GM12878 (cell line): ENCODE data around the gene TICRR. TPM values are rescaled to one million over a fixed set of nuclear protein-coding genes. Genes with fewer than 3 reads are reported as not detected.

ENCODE experiments used
- ATAC-seq: fragments of 200-7000 bp; cut with Tn5 transposase; 3 replicates; pipeline ENCODE4 v1.9.1; 2020; ENCODE audit warnings: mild to moderate bottlenecking, moderate library complexity
- BruUV-seq: library from RNA; stranded (reverse); fragments of 400-500 nt; replicated peaks from 2 replicates; lab custom pipeline; 2021; lab: Mats Ljungman, UMichigan
- CTCF ChIA-PET: fragments of 300-600 bp; sonication (Branson Sonifier 250); formaldehyde crosslinking; extraction: SDS; loops from one replicate; lab custom pipeline; 2021; ENCODE audit warnings: inconsistent platforms; lab: Yijun Ruan, JAX
- POLR2A ChIA-PET: fragments of 350-600 bp; formaldehyde crosslinking; extraction: SDS; loops from one replicate; lab custom pipeline; 2021; ENCODE audit warnings: inconsistent platforms; lab: Charles Lee
- RAD21 ChIA-PET: fragments of 300-600 bp; sonication (Branson Sonifier 250); formaldehyde crosslinking; loops from one replicate; lab custom pipeline; 2023; ENCODE audit warnings: antibody characterized with exemption; ENCODE audit not compliant: unreplicated experiment; lab: Charles Lee
- SMC1A ChIA-PET: fragments of 300-600 bp; sonication (Branson Sonifier 250); formaldehyde crosslinking; loops from one replicate; lab custom pipeline; 2023; ENCODE audit not compliant: unreplicated experiment, uncharacterized antibody; lab: Charles Lee
- DNase-seq: peaks from one replicate; pipeline ENCODE4 v3.0.0-alpha.2; 2011; ENCODE audit warnings: low read depth, low spot score
- FAIRE-seq: peaks from 3 replicates; lab custom pipeline; 2011; peaks lifted over from hg19 to GRCh38; lab: Jason Lieb, UNC
- H2AFZ ChIP-seq: 2 replicates; pipeline ENCODE4 v1.6.0; 2011; ENCODE audit warnings: low read depth, low read length, control low read depth; ENCODE audit not compliant: control insufficient read depth
- H3K27ac ChIP-seq: 2 replicates; pipeline ENCODE4 v1.5.1; 2011; ENCODE audit warnings: control low read depth; ENCODE audit not compliant: control insufficient read depth, insufficient read depth
- H3K27me3 ChIP-seq, 2 experiments: replicated peaks in 1 of 2; 2 replicates each; pipeline versions ENCODE4 v1.6.0 to v1.6.1; 2011; ENCODE audit warnings: low read length in 1 of 2; ENCODE audit not compliant: control insufficient read depth in 2 of 2, insufficient read depth in 2 of 2
- H3K36me3 ChIP-seq, 2 experiments: 2 replicates each; pipeline ENCODE4 v1.5.1; 2011; ENCODE audit warnings: low read length in 1 of 2; ENCODE audit not compliant: control insufficient read depth in 2 of 2, insufficient read depth in 2 of 2
- H3K4me1 ChIP-seq: 2 replicates; pipeline ENCODE4 v1.6.1; 2011; ENCODE audit warnings: mild to moderate bottlenecking, low read length, moderate library complexity, mixed read lengths; ENCODE audit not compliant: control insufficient read depth, insufficient read depth
- H3K4me2 ChIP-seq: 2 replicates; pipeline ENCODE4 v1.6.0; 2011; ENCODE audit warnings: control low read depth; ENCODE audit not compliant: control insufficient read depth, insufficient read depth
- H3K4me3 ChIP-seq: fragments of 200-600 bp; sonication (generic); 2 replicates; pipeline ENCODE4 v1.5.1; 2016
- H3K79me2 ChIP-seq: 2 replicates; pipeline ENCODE4 v1.6.0; 2011; ENCODE audit warnings: low read length; ENCODE audit not compliant: control insufficient read depth, insufficient read depth
- H3K9ac ChIP-seq: 2 replicates; pipeline ENCODE4 v1.8.0; 2011; ENCODE audit warnings: low read length, control low read depth, mixed read lengths; ENCODE audit not compliant: control insufficient read depth, insufficient read depth
- H3K9me3 ChIP-seq: replicated peaks from 3 replicates; pipeline ENCODE4 v1.5.1; 2011; ENCODE audit warnings: mild to moderate bottlenecking, low read length; ENCODE audit not compliant: control insufficient read depth, insufficient read depth
- H4K20me1 ChIP-seq: 2 replicates; pipeline ENCODE4 v1.6.0; 2011; ENCODE audit not compliant: control insufficient read depth, insufficient read depth
- BHLHE40 ChIP-seq, 2 experiments: fragments of 450-650 bp in 1 of 2; IDR thresholded peaks; 2 replicates each; pipeline ENCODE4 v1.6.1; 2011 to 2017; ENCODE audit warnings: low read depth in 2 of 2, borderline replicate concordance in 1 of 2, improper control_type of control experiment in 1 of 2, low read length in 1 of 2, mild to moderate bottlenecking in 1 of 2
- BRCA1 ChIP-seq: IDR thresholded peaks from 2 replicates; pipeline ENCODE4 v1.6.1; 2011; ENCODE audit warnings: low read depth, low read length, improper control_type of control experiment
- FOXK2 ChIP-seq: fragments of 450-650 bp; IDR thresholded peaks from 2 replicates; pipeline ENCODE4 v1.6.1; 2017; ENCODE audit warnings: mild to moderate bottlenecking, moderate library complexity
- KLF5 ChIP-seq: fragments of 450-650 bp; IDR thresholded peaks from 2 replicates; pipeline ENCODE4 v1.6.1; 2014; ENCODE audit warnings: mild to moderate bottlenecking; ENCODE audit not compliant: partially characterized antibody
- NFIC ChIP-seq: IDR thresholded peaks from 2 replicates; pipeline ENCODE4 v1.6.1; 2012; ENCODE audit warnings: low read depth, mild to moderate bottlenecking, inconsistent platforms, low read length, moderate library complexity
- NR2C2 ChIP-seq: IDR thresholded peaks from 2 replicates; pipeline ENCODE4 v1.6.1; 2011; ENCODE audit warnings: borderline replicate concordance, low read depth; ENCODE audit not compliant: control insufficient read depth, insufficient read length
- NR2F1 ChIP-seq: fragments of 450-650 bp; conservative IDR thresholded peaks from 2 replicates; pipeline ENCODE4 v1.6.1; 2017; ENCODE audit warnings: mild to moderate bottlenecking
- SMC3 ChIP-seq: IDR thresholded peaks from 2 replicates; pipeline ENCODE4 v1.6.1; 2011; ENCODE audit warnings: low read length, improper control_type of control experiment, borderline replicate concordance
- STAT1 ChIP-seq: fragments of 450-650 bp; conservative IDR thresholded peaks from 2 replicates; pipeline ENCODE4 v1.6.1; 2014; ENCODE audit warnings: antibody characterized with exemption, mild to moderate bottlenecking
- TCF3 ChIP-seq: IDR thresholded peaks from 2 replicates; pipeline ENCODE4 v1.6.1; 2012; ENCODE audit warnings: low read depth, mild to moderate bottlenecking, low read length, borderline replicate concordance; ENCODE audit not compliant: insufficient read depth
- ZNF622 ChIP-seq: fragments of 450-650 bp; IDR thresholded peaks from 2 replicates; pipeline ENCODE4 v1.6.1; 2017; ENCODE audit warnings: mild to moderate bottlenecking, inconsistent platforms
- WGBS: methylation state at CpG from one replicate; pipeline ENCODE4 v1.1.6; 2016; ENCODE audit warnings: low lambda C conversion rate; ENCODE audit not compliant: insufficient replicate concordance, insufficient coverage; ENCODE audit errors: missing lambda C conversion rate; 5-methylcytosine and 5-hydroxymethylcytosine counted together
- in situ Hi-C: fragments of 300-500 bp; cut with MboI; formaldehyde crosslinking; loops from 9 replicates; pipeline ENCODE4 v1.14.3; 2018; ENCODE audit warnings: mixed read lengths
- intact Hi-C: fragments of 100-400 bp; cut with micrococcal nuclease; formaldehyde crosslinking; loops from one replicate; pipeline ENCODE4 v1.14.2; 2022; ENCODE audit not compliant: unreplicated experiment
- polyA plus RNA-seq, 11 experiments: library from polyadenylated mRNA; depleted of rRNA in 4 of 11; unstranded in 6 of 11; stranded (reverse) in 5 of 11; fragments of >200 nt; fragmentation: Nextera tagmentation in 4 of 11; fragmentation: Illumina TruSeq in 1 of 11; extraction: Ambion mirVana in 4 of 11; extraction: Trizol in 1 of 11; gene quantifications; 1 replicate in 1 of 11; 2 replicates in 10 of 11; pipeline versions ENCODE4 v1.2.1 to v1.2.3, GENCODE V29; 2011 to 2016; ENCODE audit warnings: inconsistent platforms in 2 of 11, missing spikeins in 2 of 11, low read depth in 1 of 11
- total RNA-seq, 4 experiments: library from RNA; depleted of rRNA in 3 of 4; stranded (reverse); fragments of >200 nt in 3 of 4; fragmentation: Illumina TruSeq in 1 of 4; extraction: Trizol in 1 of 4; gene quantifications; 2 replicates each; pipeline versions ENCODE4 v1.2.1 to v1.2.3, GENCODE V29; 2013 to 2021
- TF ChIP-seq, protein P1 (sequence below): fragments of 450-650 bp; IDR thresholded peaks from 2 replicates; pipeline ENCODE4 v1.6.1; 2017; ENCODE audit warnings: mild to moderate bottlenecking, moderate library complexity
- TF ChIP-seq, protein P2 (sequence below): fragments of 450-650 bp; formaldehyde crosslinking; IDR thresholded peaks from 2 replicates; pipeline ENCODE4 v1.4.0; 2020; ENCODE audit warnings: mild to moderate bottlenecking, moderate library complexity
- TF ChIP-seq, protein P3 (sequence below): IDR thresholded peaks from 2 replicates; pipeline ENCODE4 v1.6.1; 2011; ENCODE audit warnings: low read depth, mild to moderate bottlenecking, low read length, moderate library complexity, borderline replicate concordance; ENCODE audit errors: extremely low read depth

The TICRR gene
- total and polyA plus RNA-seq, 10 of the 15 experiments (the other 5 are each of a cell fraction or from before 2014, with no cell fraction given): 0.58 to 21.5 (median 11.5) TPM

DNA sequence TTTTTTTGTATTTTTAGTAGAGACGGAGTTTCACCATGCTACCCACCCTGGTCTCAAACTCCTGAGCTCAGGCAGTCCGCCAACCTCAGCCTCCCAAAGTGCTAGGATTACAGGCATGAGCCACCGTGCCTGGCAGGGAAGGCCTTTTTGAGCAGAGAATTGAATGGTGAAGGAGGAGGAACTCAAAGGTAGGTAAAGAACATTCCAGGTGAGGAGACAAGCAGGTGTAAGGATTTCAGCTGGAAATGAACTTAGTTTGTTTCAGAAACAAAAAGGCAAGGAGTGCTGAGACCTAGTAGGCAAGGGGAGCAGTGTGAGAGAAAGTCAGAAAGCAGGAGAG, 2.5 kb downstream of the TICRR start:
- Histone ChIP-seq H3K4me2 (peak overlapping the region; percentile 73), H3K27me3 (no peaks in the 10 kb centered on the region), H3K9me3 (no peaks in the 10 kb centered on the region), H2AFZ (peak overlapping the region; percentile 28), H3K4me3 (peak overlapping the region; percentile 80), H3K9ac (peak overlapping the region; percentile 64), H3K4me1 (peaks cover 3% of the 10 kb centered on the region; the same call in 1 of the 2 replicates), H4K20me1 (no peaks in the 10 kb centered on the region), H3K36me3 (peaks cover 2 to 4% of the 10 kb centered on the region in 2 experiments; a peak in 2 of 4 replicates), H3K79me2 (peaks cover 66% of the 10 kb centered on the region), H3K27ac (no peak overlapping the region)
- BruUV-seq: no TSS peak
- SMC1A ChIA-PET: no interaction called here
- intact Hi-C loops (no loop called here), in situ Hi-C loops (loop anchor here (25.0 kb wide), 1 partner anchor 1385 kb away; the partner anchor contains the start of gene RCCD1)
- WGBS: 80% methylated on average over 3 of the region's 3 CpGs
- DNase-seq (no peak), ATAC-seq (no peak), FAIRE-seq (no peak)
- CTCF ChIA-PET: interaction anchor here (1.6 kb wide), 1 partner anchor 15 kb away, joined by 3 read pairs; no protein-coding TSS in a partner anchor
- POLR2A ChIA-PET: interaction anchor here (0.6 kb wide), 1 partner anchor 17 kb away, joined by 3 read pairs; no protein-coding TSS in a partner anchor
- RAD21 ChIA-PET: no interaction called here
- TF ChIP-seq, protein P1, sequence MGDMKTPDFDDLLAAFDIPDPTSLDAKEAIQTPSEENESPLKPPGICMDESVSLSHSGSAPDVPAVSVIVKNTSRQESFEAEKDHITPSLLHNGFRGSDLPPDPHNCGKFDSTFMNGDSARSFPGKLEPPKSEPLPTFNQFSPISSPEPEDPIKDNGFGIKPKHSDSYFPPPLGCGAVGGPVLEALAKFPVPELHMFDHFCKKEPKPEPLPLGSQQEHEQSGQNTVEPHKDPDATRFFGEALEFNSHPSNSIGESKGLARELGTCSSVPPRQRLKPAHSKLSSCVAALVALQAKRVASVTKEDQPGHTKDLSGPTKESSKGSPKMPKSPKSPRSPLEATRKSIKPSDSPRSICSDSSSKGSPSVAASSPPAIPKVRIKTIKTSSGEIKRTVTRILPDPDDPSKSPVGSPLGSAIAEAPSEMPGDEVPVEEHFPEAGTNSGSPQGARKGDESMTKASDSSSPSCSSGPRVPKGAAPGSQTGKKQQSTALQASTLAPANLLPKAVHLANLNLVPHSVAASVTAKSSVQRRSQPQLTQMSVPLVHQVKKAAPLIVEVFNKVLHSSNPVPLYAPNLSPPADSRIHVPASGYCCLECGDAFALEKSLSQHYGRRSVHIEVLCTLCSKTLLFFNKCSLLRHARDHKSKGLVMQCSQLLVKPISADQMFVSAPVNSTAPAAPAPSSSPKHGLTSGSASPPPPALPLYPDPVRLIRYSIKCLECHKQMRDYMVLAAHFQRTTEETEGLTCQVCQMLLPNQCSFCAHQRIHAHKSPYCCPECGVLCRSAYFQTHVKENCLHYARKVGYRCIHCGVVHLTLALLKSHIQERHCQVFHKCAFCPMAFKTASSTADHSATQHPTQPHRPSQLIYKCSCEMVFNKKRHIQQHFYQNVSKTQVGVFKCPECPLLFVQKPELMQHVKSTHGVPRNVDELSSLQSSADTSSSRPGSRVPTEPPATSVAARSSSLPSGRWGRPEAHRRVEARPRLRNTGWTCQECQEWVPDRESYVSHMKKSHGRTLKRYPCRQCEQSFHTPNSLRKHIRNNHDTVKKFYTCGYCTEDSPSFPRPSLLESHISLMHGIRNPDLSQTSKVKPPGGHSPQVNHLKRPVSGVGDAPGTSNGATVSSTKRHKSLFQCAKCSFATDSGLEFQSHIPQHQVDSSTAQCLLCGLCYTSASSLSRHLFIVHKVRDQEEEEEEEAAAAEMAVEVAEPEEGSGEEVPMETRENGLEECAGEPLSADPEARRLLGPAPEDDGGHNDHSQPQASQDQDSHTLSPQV: no peak
- TF ChIP-seq BHLHE40 (IDR thresholded peaks at IDR 0.05; ENCODE audit: borderline replicate concordance in 1 of 2, low read depth in 2 of 2, low read length in 1 of 2) (no peak), NR2C2 (no peak), BRCA1 (no peak), FOXK2 (no peak), SMC3 (no peak), KLF5 (no peak), TCF3 (no peak), STAT1 (no peak), NFIC (no peak), ZNF622 (no peak), NR2F1 (no peak)
- TF ChIP-seq, protein P2, sequence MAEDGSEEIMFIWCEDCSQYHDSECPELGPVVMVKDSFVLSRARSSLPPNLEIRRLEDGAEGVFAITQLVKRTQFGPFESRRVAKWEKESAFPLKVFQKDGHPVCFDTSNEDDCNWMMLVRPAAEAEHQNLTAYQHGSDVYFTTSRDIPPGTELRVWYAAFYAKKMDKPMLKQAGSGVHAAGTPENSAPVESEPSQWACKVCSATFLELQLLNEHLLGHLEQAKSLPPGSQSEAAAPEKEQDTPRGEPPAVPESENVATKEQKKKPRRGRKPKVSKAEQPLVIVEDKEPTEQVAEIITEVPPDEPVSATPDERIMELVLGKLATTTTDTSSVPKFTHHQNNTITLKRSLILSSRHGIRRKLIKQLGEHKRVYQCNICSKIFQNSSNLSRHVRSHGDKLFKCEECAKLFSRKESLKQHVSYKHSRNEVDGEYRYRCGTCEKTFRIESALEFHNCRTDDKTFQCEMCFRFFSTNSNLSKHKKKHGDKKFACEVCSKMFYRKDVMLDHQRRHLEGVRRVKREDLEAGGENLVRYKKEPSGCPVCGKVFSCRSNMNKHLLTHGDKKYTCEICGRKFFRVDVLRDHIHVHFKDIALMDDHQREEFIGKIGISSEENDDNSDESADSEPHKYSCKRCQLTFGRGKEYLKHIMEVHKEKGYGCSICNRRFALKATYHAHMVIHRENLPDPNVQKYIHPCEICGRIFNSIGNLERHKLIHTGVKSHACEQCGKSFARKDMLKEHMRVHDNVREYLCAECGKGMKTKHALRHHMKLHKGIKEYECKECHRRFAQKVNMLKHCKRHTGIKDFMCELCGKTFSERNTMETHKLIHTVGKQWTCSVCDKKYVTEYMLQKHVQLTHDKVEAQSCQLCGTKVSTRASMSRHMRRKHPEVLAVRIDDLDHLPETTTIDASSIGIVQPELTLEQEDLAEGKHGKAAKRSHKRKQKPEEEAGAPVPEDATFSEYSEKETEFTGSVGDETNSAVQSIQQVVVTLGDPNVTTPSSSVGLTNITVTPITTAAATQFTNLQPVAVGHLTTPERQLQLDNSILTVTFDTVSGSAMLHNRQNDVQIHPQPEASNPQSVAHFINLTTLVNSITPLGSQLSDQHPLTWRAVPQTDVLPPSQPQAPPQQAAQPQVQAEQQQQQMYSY (CRISPR knock-in tag): no peak
- TF ChIP-seq, protein P3, sequence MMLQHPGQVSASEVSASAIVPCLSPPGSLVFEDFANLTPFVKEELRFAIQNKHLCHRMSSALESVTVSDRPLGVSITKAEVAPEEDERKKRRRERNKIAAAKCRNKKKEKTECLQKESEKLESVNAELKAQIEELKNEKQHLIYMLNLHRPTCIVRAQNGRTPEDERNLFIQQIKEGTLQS: no peak
